GM21723 (cell line): Measurements from ENCODE around the gene NDRG4.

Experiments used
- ATAC-seq: cut with Tn5 transposase; IDR thresholded peaks from one replicate; pipeline ENCODE4 v1.9.1; 2021; ENCODE audit warnings: mild to moderate bottlenecking, moderate library complexity; ENCODE audit not compliant: unreplicated experiment

Gene NDRG4, protein sequence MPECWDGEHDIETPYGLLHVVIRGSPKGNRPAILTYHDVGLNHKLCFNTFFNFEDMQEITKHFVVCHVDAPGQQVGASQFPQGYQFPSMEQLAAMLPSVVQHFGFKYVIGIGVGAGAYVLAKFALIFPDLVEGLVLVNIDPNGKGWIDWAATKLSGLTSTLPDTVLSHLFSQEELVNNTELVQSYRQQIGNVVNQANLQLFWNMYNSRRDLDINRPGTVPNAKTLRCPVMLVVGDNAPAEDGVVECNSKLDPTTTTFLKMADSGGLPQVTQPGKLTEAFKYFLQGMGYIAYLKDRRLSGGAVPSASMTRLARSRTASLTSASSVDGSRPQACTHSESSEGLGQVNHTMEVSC

GRCh38 chr16:58499615-58500351, at the start of gene NDRG4:
TSS of gene NDRG4 (plus strand) at chr16:58500143. CDS start at chr16:58500249, 106 bp downstream.
- ATAC-seq: peak; percentile 53

GRCh38 chr16:58450590-58450989, 49.4 kb upstream of the NDRG4 start:
- ATAC-seq: no peak

DNA sequence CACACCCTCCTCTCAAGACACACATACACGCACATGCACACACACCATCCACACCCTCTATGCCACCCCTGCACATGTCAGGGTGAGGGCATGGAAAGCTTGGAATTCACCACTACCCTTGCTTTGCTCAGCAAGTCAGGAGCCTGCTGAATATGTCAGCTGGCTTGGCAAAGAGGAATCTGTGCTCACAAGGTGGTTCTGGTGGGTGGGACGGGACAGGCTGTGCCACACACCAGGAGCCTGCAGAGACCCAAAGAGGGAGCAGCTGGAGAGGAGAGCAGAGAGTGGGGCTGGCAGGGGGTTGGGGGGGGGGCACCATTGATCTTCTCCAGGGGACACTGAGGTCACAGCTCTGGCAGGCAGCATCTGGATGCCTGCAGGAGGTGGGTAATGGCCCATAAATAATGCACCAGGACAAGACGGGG, 48.7 kb upstream of the NDRG4 start:
- no peak for ATAC-seq

- no peak for ATAC-seq
Observed at GRCh38 chr16:58451945-58452401, 48.0 kb upstream of the NDRG4 start.

DNA sequence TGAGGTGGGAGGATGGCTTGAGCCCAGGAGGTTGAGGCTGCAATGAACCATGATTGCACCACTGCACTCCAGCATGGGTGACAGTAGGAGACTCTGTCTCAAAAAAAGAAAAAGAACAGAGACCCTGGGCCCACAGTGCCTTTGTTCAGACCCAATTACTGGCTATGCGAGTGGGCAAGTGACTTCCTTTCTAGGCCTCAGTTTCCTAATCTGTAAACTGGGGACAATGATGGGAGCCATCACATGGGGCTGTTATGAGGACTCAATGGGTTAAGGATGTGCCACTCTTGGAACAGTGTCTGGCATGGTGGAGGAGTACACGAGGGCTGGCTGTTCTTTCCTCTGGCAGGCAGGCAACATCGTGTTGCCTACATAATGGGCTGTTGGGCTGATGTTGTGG, 47.3 kb upstream of the NDRG4 start:
- no peak for ATAC-seq

- ATAC-seq: no peak
Observed at GRCh38 chr16:58454178-58454577, 45.8 kb upstream of the NDRG4 start.

DNA sequence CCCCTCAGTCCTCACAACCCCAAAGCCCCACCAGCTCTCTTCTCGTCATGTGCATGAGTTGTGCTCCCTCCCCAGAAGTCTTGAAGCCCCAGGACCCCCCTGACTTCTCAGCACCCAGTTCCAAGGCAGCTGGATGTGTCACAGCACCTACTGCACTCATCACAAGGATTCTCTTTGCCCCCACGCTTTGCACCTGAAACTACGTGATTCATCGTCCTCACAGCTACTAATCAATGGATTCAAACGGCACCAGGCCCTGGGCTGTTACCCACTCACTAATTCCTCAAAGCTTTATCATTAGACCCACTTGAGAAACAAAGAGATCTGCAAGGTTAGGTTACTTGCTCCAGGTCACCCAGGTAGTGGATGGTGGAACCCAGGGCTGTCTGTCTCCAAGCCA, 45.1 kb upstream of the NDRG4 start:
- ATAC-seq: no peak

DNA sequence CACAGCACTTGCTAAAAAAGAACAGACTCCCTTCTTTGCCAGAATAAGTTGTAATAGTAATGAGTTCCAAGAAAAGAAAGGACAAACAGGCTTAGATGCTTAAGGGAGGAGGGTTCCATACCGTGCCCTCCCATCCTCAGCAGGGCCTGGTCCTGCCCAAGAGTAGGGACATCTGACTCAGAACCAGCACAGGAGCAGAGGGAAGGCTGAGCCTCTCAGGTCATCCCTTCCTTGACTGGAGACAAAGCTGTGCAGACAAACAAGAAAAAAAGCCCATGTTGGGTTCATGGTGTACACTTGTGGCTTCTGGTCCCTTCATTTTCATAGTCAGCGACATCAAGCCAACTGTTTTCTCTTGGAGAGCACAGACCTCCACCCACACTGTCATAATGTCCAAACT, 44.2 kb upstream of the NDRG4 start:
- no peak for ATAC-seq

- ATAC-seq: no peak
Observed at GRCh38 chr16:58456193-58456592, 43.8 kb upstream of the NDRG4 start.

- peak; percentile 9 for ATAC-seq
Observed at GRCh38 chr16:58458606-58459343, 41.2 kb upstream of the NDRG4 start.

- ATAC-seq: peak; percentile 61
Observed at GRCh38 chr16:58459344-58460218, 40.4 kb upstream of the NDRG4 start.

- ATAC-seq: no peak
Observed at GRCh38 chr16:58460219-58460610, 39.7 kb upstream of the NDRG4 start.

DNA sequence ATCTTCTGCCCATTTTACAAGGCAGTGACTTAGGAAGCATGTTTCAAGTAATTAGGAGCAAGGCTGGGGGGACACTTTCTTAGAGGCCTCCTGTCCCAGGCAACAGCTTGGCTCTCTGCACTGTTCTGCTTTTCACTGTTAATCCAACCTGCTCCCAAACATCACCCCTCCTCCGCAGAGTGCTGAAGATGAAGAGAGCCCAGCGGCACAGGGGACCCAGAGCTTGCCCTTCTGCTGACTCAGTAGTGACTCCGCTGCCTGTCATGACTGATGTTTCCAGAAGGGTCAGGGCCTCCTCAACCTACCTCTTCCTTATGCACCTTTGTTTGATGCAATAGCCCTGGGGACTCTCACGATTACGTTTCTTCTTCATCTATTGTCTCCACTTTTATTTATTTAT, 38.9 kb upstream of the NDRG4 start:
- ATAC-seq: no peak

GRCh38 chr16:58461640-58462039, 38.3 kb upstream of the NDRG4 start:
- ATAC-seq: no peak

DNA sequence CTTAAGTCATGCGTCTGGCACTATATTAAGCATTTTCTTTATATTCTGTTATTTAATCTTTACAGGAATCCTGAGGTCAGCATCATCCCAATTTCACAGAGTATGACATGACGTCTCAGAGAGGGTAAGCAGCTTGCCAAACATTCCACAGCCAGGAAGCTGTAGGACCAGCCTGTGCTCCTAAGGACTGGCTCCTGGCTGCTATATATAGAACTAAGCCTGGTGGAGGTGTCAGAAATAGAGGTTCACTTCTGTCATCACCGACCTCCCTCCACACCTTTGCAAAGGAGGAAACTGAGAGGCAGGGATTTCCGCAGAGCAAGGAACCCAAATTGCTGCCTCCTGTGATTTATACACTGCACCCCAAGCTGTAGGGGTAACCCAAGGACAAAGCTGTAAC, 37.9 kb upstream of the NDRG4 start:
- ATAC-seq: no peak

DNA sequence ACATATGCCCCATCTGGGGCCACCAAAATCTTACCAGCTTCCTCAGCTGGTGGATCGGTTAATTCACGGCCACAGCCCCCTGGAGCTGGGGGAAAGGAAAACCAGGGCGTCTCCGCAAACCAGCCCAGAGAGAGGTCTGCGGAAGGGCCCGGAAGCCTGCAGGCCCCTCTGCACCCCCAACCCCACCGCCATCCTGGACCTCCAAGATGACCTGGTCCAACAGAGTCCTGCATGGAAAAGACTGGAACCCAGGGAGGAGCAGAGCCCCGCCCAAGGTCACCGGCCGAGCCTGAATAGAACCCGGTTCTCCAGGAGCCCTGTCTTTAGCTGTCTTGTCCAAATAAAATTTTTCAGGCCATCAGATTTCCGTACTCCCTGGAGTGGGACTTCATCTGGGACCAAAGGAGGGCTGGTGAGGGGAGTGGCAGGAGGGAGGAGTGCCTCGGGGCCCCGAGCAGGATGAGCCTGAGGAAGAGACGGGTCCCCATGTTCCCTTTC, 37.4 kb upstream of the NDRG4 start:
- no peak for ATAC-seq

DNA sequence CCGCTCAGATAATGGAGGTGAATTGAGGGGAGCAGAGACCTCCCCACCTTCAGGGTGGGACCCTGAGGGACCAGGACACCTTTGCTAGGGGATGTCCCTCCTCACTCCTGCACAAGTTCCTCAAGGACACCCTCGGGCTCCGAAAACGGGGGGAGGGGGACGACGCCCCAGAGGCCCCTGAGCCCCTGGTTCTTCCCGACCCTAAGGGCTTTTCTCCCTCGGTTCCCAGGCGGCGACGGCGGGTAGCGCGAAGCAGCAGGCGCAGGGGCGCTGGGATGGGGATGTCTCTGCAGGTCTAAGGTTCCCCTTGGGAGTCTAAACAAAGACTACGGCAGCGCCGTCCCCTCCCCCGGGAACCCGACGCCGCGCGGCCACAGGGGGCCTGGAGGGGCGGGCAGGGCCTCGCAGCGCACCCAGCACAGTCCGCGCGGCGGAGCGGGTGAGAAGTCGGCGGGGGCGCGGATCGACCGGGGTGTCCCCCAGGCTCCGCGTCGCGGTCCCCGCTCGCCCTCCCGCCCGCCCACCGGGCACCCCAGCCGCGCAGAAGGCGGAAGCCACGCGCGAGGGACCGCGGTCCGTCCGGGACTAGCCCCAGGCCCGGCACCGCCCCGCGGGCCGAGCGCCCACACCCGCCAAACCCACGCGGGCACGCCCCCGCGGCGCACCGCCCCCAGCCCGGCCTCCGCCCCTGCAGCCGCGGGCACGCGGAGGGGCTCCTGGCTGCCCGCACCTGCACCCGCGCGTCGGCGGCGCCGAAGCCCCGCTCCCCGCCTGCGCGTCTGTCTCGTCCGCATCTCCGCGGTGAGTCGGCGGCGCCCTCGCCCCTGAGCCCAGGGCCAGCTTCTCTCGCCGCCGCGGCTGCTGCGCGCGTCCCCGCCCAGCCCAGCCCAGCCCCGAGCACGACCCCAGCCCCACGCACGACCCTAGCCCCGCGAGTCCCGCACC, 36.7 kb upstream of the NDRG4 start:
- no peak for ATAC-seq

DNA sequence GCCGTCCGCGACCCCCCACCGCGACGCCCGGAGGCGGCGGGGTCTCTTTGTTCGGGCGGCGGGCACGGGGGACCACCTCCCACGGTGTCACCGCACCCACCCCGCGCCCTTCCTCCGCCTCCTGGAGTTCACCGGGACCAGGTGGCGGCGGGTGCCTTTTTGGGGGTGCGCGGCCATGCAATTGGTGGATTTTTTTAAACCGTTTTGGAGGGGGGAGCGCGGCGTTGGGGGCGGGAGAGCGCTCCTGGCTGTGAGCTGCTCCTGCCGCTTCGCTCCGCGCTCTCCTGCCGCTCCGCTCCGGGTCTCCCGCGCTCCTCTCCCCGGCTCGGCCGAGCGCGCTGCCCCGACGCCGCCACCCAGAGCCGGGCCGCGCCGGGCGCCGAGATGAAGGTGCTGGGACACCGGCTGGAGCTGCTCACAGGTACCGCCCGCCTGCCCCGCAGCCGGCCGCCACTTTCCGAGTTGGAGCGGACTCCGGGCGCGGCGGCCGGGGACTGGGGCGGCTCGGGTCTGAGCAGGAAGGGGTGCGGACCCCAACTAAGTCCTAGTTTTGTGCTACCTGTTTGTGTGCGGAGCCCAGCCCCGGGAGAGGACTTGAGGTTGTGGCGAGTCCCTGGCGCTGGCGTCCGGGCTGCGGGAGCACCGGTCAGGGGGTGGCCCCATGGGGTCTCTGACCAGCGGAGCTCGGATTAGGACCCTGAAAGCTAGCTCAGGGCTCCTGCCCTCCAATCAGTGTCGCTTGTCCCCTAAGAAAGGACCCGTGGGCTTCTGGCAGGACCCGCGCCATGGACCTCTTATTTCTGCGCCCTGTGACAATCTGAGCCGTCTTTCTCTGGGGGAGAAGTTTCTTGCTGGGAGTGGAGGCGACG, 35.7 kb upstream of the NDRG4 start:
- ATAC-seq: no peak
